ENCODE measurements around the gene DLEU7.

DLEU7 gene

GRCh38 chr13:50831512-50831911 is 12.0 kb downstream of the DLEU7 start:
- TF ChIP-seq, protein P1, sequence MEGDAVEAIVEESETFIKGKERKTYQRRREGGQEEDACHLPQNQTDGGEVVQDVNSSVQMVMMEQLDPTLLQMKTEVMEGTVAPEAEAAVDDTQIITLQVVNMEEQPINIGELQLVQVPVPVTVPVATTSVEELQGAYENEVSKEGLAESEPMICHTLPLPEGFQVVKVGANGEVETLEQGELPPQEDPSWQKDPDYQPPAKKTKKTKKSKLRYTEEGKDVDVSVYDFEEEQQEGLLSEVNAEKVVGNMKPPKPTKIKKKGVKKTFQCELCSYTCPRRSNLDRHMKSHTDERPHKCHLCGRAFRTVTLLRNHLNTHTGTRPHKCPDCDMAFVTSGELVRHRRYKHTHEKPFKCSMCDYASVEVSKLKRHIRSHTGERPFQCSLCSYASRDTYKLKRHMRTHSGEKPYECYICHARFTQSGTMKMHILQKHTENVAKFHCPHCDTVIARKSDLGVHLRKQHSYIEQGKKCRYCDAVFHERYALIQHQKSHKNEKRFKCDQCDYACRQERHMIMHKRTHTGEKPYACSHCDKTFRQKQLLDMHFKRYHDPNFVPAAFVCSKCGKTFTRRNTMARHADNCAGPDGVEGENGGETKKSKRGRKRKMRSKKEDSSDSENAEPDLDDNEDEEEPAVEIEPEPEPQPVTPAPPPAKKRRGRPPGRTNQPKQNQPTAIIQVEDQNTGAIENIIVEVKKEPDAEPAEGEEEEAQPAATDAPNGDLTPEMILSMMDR (IDR thresholded peaks at IDR 0.05; ENCODE audit: insufficient read depth, missing control alignments): no peak
- no peak for DNase-seq (ENCODE audit: insufficient read length, low spot score)
- no peak for FAIRE-seq

DNA sequence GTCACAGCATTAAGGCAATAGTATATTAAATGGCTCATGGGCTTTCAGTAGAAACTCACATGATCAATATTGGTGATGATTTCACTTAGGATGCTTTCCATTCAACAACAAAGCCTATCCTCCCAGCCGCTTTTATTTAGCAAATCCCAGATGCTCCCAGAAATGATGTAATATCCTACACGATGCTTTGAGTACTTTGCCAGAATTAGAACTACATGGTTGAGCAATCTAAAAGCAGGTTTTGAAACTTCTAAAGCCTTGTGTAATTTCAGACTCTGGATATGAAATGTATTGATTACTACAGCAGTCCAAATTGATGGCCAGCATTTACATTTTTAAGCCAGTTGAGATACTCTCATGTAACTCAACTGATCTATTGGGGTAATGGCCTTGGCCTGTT is 13.6 kb downstream of the DLEU7 start:
- no peak for FAIRE-seq
- DNase-seq (ENCODE audit: insufficient read length, low spot score): no peak
- TF ChIP-seq, protein P1 (IDR thresholded peaks at IDR 0.05; ENCODE audit: insufficient read depth, missing control alignments): no peak

DNA sequence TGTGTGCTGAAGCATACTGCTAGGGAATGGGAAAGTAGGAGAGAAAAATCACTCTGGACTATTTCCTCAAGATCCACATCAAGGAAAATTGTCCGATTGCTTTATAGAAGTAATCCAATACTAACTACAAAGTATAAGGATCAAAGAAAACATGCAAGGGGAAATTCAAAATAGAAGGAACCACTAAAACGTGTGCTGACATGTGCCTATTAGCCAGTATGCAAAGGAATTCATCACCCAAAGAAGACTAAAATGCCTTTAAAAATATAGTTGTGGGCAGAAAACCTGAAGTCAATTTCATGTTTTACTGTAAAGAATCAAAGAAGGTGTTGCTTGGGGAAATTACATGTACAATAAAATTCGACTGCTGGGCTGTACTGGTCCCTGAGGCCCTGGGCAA is 14.3 kb downstream of the DLEU7 start:
- FAIRE-seq: no peak
- DNase-seq (ENCODE audit: insufficient read length, low spot score): no peak
- TF ChIP-seq, protein P1 (IDR thresholded peaks at IDR 0.05; ENCODE audit: insufficient read depth, missing control alignments): no peak

DNA sequence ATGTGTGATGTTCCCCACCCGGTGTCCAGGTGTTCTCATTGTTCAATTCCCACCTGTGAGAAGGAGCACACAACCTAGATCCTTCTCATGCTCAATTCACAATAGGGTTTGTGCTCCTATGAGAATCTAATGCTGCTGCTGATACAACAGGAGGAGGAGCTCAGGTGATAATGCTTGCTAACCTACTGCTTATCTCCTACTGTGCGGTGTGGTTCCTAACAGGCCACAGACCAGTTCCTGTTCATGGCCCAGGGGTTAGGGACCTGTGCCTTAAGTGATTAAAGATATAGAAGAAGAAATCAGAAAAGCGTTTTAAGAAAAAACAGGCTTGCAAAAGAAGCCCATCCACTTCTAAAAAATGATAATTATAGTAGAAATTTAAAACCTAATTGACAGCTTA is 17.5 kb downstream of the DLEU7 start:
- DNase-seq (ENCODE audit: insufficient read length, low spot score): no peak
- TF ChIP-seq, protein P1 (IDR thresholded peaks at IDR 0.05; ENCODE audit: insufficient read depth, missing control alignments): no peak

DNA sequence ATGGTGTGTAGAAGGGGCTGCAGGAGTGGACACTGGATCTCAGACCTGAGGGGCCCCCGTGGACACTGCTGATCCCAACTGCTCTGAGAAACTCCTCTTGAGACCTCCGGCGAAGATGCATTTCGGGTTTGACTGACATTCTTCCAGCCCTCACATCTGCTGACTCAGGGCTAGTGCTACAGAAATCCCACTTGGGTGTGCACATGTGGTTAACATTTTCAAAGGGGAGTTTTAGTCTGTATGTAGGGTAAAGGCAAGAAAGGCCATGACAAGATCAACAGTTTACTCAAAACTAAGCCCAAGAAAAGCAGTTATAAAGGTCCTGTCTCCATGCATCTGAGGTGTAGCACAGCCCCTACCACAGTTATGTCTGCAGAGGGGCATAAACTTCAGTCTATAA is 31.2 kb downstream of the DLEU7 start:
- TF ChIP-seq, protein P1 (IDR thresholded peaks at IDR 0.05; ENCODE audit: insufficient read depth, missing control alignments): no peak
- DNase-seq (ENCODE audit: insufficient read length, low spot score) (no peak), FAIRE-seq (no peak)

More for the DNA sequence above, 17.5 kb downstream of the DLEU7 start:
- FAIRE-seq: no peak

DNA sequence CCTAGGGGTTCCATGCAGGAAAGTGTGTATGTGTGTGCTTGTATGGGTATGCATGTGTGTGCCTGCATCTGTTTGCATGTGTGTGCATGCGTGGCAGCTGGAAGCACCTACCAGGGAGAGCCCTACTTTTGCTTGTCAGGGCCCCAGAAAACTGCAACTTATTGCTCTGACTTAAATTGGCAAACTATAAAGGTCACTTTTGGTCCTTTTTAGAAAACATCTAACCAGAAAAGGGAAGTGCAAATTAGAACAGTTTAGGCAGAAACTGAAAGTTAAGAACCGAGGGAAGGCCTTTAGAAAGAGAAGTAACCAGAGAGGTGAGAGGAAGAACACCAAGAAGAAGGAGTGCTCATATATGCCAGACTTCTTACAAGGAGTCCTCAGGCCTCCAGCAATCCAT is 32.5 kb downstream of the DLEU7 start:
- FAIRE-seq (no peak), DNase-seq (ENCODE audit: insufficient read length, low spot score) (no peak)
- TF ChIP-seq, protein P1 (IDR thresholded peaks at IDR 0.05; ENCODE audit: insufficient read depth, missing control alignments): no peak

- TF ChIP-seq, protein P1 (IDR thresholded peaks at IDR 0.05; ENCODE audit: insufficient read depth, missing control alignments): no peak
- FAIRE-seq: no peak
- no peak for DNase-seq (ENCODE audit: insufficient read length, low spot score)
Measured at GRCh38 chr13:50810468-50810867, 33.0 kb downstream of the DLEU7 start.

Data from D721Med (cell line).